ENCODE data around the gene BEND7.

- TF ChIP-seq, protein P1, sequence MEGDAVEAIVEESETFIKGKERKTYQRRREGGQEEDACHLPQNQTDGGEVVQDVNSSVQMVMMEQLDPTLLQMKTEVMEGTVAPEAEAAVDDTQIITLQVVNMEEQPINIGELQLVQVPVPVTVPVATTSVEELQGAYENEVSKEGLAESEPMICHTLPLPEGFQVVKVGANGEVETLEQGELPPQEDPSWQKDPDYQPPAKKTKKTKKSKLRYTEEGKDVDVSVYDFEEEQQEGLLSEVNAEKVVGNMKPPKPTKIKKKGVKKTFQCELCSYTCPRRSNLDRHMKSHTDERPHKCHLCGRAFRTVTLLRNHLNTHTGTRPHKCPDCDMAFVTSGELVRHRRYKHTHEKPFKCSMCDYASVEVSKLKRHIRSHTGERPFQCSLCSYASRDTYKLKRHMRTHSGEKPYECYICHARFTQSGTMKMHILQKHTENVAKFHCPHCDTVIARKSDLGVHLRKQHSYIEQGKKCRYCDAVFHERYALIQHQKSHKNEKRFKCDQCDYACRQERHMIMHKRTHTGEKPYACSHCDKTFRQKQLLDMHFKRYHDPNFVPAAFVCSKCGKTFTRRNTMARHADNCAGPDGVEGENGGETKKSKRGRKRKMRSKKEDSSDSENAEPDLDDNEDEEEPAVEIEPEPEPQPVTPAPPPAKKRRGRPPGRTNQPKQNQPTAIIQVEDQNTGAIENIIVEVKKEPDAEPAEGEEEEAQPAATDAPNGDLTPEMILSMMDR (IDR thresholded peaks at IDR 0.05), result no peak
- no peak for TF ChIP-seq POLR2A (IDR thresholded peaks at IDR 0.05)
Measured at GRCh38 chr10:13457958-13458686, 70.7 kb downstream of the BEND7 start.
